ENCODE results near the gene SNX9.

The SNX9 gene

DNA sequence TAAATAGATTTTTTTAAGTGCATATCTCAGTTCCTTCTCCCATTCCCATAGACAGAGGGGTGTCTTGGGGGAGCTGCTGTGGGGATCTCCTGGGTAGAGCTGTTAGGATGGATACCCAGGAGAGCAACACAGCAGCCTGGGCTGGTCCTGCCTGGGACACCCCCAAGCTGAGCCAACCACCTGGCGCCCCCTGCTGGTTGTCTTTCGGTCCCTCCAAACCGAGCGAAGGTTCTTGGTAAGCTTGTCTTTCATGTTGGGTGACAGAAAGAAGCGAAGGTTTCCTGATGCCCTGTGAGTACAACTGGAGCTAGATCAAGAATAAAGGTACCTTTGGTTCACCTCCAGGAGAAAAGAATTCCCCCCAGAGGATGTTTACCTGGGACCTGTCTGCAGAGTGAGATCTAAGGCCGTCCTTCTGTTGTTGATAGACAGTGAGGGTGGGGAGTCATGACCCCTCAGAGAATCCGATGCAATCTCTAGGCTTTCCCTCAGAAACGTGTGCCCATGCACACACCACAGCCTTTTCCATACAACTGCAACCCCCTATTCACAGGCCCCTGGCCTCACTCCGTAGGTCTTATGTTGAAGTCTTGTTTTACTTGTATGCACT lies 50.8 kb downstream of the SNX9 start:
- no peak overlapping the region for H4K5ac ChIP-seq (ENCODE audit: low read length)
- no peaks in the 10 kb centered on the region for H3K27me3 ChIP-seq (ENCODE audit: insufficient read depth, low read length, poor library complexity)
- no peak overlapping the region for H2BK120ac ChIP-seq (ENCODE audit: low read depth, low read length)
- no CpG with 5 or more reads among the region's 9 CpGs for WGBS (ENCODE audit: extremely low coverage, insufficient coverage, low lambda C conversion rate)
- no peak overlapping the region for H2BK5ac ChIP-seq (ENCODE audit: low read length)
- peaks cover 17% of the 10 kb centered on the region for H3K79me1 ChIP-seq (ENCODE audit: low read length)
- no peak overlapping the region for H3K4ac ChIP-seq (ENCODE audit: low read depth, low read length)
- no peak overlapping the region for H2BK15ac ChIP-seq (replicated peaks; ENCODE audit: low read depth)
- H3K9ac ChIP-seq (ENCODE audit: low read length): no peak overlapping the region
- H3K27ac ChIP-seq (ENCODE audit: low read depth, low read length): no peak overlapping the region
- H4K8ac ChIP-seq (ENCODE audit: low read depth, low read length): no peak overlapping the region
- H3K36me3 ChIP-seq (ENCODE audit: control insufficient read depth, insufficient read depth, low read length): peaks cover 11% of the 10 kb centered on the region
- H3K56ac ChIP-seq (ENCODE audit: low read length): no peak overlapping the region
- H3K79me2 ChIP-seq (ENCODE audit: control insufficient read depth, insufficient read depth, low read length): peaks cover 4% of the 10 kb centered on the region
- no peaks in the 10 kb centered on the region for H3K4me1 ChIP-seq (ENCODE audit: control insufficient read depth, low read depth, low read length)
- DNase-seq: peak; percentile 86
- no peak overlapping the region for H3K4me2 ChIP-seq (ENCODE audit: low read length)
- H3K23ac ChIP-seq (ENCODE audit: low read length): no peak overlapping the region
- H3K18ac ChIP-seq (ENCODE audit: low read length): no peak overlapping the region
- no peak overlapping the region for H2AK5ac ChIP-seq (ENCODE audit: low read length)
- H3K4me3 ChIP-seq (ENCODE audit: low read length): no peak overlapping the region

DNA sequence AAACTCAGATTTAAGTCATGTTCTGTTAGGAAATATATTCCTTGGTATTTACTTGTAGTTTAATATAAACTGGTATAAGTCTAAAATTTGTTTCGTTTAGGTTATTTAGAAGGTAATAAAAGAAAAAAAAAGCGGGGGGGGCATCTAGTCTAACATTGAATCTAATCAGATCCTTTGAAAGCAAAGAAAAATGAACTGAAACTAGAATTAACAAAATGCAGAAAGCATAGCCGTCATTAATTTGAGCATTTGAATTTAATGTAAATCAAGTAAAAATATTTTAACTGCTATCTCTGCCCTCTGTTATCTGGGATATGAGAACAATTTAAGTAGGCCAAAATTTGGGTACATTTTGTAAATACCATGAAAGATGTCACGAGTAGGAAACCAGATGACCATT lies 54.1 kb downstream of the SNX9 start:
- Histone ChIP-seq H4K8ac (ENCODE audit: low read depth, low read length) (no peak overlapping the region), H3K4me2 (ENCODE audit: low read length) (no peak overlapping the region), H3K4me3 (ENCODE audit: low read length) (no peak overlapping the region), H3K4ac (ENCODE audit: low read depth, low read length) (no peak overlapping the region), H3K79me1 (ENCODE audit: low read length) (peaks cover 5% of the 10 kb centered on the region), H3K79me2 (ENCODE audit: control insufficient read depth, insufficient read depth, low read length) (no peaks in the 10 kb centered on the region), H3K27me3 (ENCODE audit: insufficient read depth, low read length, poor library complexity) (no peaks in the 10 kb centered on the region), H4K5ac (ENCODE audit: low read length) (no peak overlapping the region), H3K27ac (ENCODE audit: low read depth, low read length) (no peak overlapping the region), H3K56ac (ENCODE audit: low read length) (no peak overlapping the region), H2AK5ac (ENCODE audit: low read length) (no peak overlapping the region), H3K36me3 (ENCODE audit: control insufficient read depth, insufficient read depth, low read length) (peaks cover 5% of the 10 kb centered on the region), H2BK5ac (ENCODE audit: low read length) (no peak overlapping the region), H3K9ac (ENCODE audit: low read length) (no peak overlapping the region), H3K23ac (ENCODE audit: low read length) (no peak overlapping the region), H2BK120ac (ENCODE audit: low read depth, low read length) (no peak overlapping the region), H3K18ac (ENCODE audit: low read length) (no peak overlapping the region), H2BK15ac (replicated peaks; ENCODE audit: low read depth) (no peak overlapping the region), H3K4me1 (ENCODE audit: control insufficient read depth, low read depth, low read length) (no peaks in the 10 kb centered on the region)
- no peak for DNase-seq
- 100% methylated on average over 2 of the region's 4 CpGs for WGBS (ENCODE audit: extremely low coverage, insufficient coverage, low lambda C conversion rate)

DNA sequence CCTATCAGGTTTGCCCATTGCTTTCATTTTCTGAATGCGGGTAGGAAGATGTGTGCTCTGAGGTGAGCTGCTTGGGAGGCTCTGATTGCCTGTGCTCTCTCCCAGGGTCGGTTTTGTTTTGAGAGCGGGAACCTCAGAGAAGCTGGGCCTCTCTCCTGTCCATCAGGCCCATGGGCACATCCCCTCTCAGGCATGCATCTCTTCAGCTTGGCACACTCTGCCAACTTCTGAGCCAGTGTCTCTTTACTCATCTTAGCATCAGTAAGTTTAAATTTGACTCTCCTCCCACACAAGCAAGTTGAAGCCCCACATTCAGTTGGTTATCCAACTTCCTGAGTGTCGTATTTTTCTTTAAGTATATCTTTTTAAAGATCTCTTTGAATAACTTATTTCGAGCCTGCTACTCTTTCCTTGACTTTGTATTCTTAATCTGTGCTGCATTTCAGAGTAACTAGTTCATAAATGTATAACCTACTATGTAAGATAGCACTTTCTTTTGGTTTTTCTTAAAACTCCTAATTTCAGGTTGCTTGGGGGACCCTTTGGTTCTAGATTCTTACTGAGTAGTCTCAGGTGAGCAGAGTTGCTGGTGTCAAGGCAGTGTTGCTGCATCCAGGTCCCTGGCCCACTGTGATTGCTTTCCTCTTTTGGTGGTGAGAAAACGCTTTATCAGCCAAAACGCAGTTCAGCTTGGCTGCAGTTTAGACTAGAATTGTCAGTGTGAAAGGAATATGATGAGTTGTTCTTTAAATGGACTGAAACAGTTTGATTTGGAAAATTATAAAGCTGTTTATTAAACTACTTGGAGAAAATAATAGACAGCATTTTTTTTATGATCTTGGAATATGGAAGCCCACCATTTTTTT lies 54.8 kb downstream of the SNX9 start:
- Histone ChIP-seq H2BK5ac (ENCODE audit: low read length) (no peak overlapping the region), H3K4me1 (ENCODE audit: control insufficient read depth, low read depth, low read length) (no peaks in the 10 kb centered on the region), H2AK5ac (ENCODE audit: low read length) (no peak overlapping the region), H3K9ac (ENCODE audit: low read length) (no peak overlapping the region), H3K36me3 (ENCODE audit: control insufficient read depth, insufficient read depth, low read length) (peaks cover 5% of the 10 kb centered on the region), H3K27me3 (ENCODE audit: insufficient read depth, low read length, poor library complexity) (no peaks in the 10 kb centered on the region), H2BK15ac (replicated peaks; ENCODE audit: low read depth) (no peak overlapping the region), H3K4ac (ENCODE audit: low read depth, low read length) (no peak overlapping the region), H4K5ac (ENCODE audit: low read length) (no peak overlapping the region), H4K8ac (ENCODE audit: low read depth, low read length) (no peak overlapping the region), H3K79me1 (ENCODE audit: low read length) (peaks cover 5% of the 10 kb centered on the region), H2BK120ac (ENCODE audit: low read depth, low read length) (no peak overlapping the region), H3K4me2 (ENCODE audit: low read length) (no peak overlapping the region), H3K4me3 (ENCODE audit: low read length) (no peak overlapping the region), H3K79me2 (ENCODE audit: control insufficient read depth, insufficient read depth, low read length) (no peaks in the 10 kb centered on the region), H3K27ac (ENCODE audit: low read depth, low read length) (no peak overlapping the region), H3K23ac (ENCODE audit: low read length) (no peak overlapping the region), H3K18ac (ENCODE audit: low read length) (no peak overlapping the region), H3K56ac (ENCODE audit: low read length) (no peak overlapping the region)
- DNase-seq: no peak
- WGBS (ENCODE audit: extremely low coverage, insufficient coverage, low lambda C conversion rate): no CpG with 5 or more reads among the region's 7 CpGs

DNA sequence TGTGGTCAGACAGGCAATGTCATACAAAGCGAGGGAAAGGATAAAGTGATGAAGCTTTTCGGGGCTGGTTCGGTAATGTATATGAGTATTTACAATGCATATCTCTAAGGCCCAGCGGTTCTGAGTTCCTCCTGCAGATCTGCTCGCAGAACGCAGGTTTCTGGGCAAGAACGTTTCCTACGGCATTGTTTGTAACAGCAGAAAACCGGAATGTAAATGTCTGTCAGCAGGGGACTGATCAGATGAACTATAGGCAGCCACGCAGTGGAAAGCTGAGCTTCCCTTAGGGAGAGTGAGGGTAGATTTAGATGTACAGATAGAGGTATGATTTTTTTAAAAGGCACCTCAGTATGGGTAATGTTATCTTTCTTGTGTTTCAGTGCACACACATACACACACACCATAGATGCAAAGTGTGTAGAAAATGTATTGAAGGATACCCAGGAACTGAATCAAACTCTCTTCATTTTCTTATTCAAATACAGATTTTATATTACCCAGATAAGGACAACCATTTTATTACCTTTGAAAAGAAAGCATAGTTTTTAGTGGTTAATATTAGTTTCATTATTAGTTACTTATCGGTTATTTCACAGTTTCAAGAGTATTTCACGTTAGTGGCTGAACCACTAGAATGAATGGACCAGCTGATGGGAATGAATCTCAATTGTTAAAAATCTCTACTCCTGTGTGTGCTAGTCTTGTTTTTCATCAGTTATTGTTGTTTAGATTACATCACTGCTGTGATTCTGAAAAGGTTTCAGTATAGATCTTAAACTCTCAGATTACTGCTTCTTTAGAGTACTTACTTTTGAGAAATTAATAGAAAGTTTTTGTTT lies 56.2 kb downstream of the SNX9 start:
- Histone ChIP-seq H3K36me3 (ENCODE audit: control insufficient read depth, insufficient read depth, low read length) (peaks cover 5% of the 10 kb centered on the region), H3K27ac (ENCODE audit: low read depth, low read length) (no peak overlapping the region), H2BK5ac (ENCODE audit: low read length) (no peak overlapping the region), H2BK15ac (replicated peaks; ENCODE audit: low read depth) (no peak overlapping the region), H3K23ac (ENCODE audit: low read length) (no peak overlapping the region), H3K4me1 (ENCODE audit: control insufficient read depth, low read depth, low read length) (no peaks in the 10 kb centered on the region), H3K27me3 (ENCODE audit: insufficient read depth, low read length, poor library complexity) (no peaks in the 10 kb centered on the region), H2AK5ac (ENCODE audit: low read length) (no peak overlapping the region), H3K79me2 (ENCODE audit: control insufficient read depth, insufficient read depth, low read length) (no peaks in the 10 kb centered on the region), H2BK120ac (ENCODE audit: low read depth, low read length) (no peak overlapping the region), H3K79me1 (ENCODE audit: low read length) (peaks cover 5% of the 10 kb centered on the region), H3K18ac (ENCODE audit: low read length) (no peak overlapping the region), H4K5ac (ENCODE audit: low read length) (no peak overlapping the region), H3K4me3 (ENCODE audit: low read length) (no peak overlapping the region), H3K4ac (ENCODE audit: low read depth, low read length) (no peak overlapping the region), H3K4me2 (ENCODE audit: low read length) (no peak overlapping the region), H4K8ac (ENCODE audit: low read depth, low read length) (no peak overlapping the region), H3K56ac (ENCODE audit: low read length) (no peak overlapping the region), H3K9ac (ENCODE audit: low read length) (no peak overlapping the region)
- no CpG with 5 or more reads among the region's 12 CpGs for WGBS (ENCODE audit: extremely low coverage, insufficient coverage, low lambda C conversion rate)
- DNase-seq: peak; percentile 47

DNA sequence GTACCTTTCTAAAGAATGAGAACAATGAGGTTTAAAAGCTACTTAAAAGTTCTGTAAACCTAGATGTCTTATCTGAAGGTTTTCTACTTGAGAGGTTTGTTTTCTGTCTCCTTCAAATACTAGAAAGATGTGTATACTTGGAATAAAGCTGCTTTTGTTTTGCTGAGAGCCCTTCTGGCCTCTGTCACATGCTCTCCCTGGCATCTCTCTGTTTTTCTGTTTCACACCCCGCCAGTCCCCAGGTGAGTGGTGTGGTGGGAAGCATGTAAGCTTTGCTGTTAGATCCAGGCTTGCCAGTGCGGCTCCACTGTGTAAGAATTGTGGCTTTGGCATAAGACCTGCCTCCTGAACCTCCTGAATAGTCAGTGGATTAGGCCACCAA lies 56.8 kb downstream of the SNX9 start:
- H3K36me3 ChIP-seq (ENCODE audit: control insufficient read depth, insufficient read depth, low read length): peaks cover 5% of the 10 kb centered on the region
- no peaks in the 10 kb centered on the region for H3K79me2 ChIP-seq (ENCODE audit: control insufficient read depth, insufficient read depth, low read length)

More for the DNA sequence above, 56.8 kb downstream of the SNX9 start:
- Histone ChIP-seq H3K4ac (ENCODE audit: low read depth, low read length) (no peak overlapping the region), H2AK5ac (ENCODE audit: low read length) (no peak overlapping the region), H3K27me3 (ENCODE audit: insufficient read depth, low read length, poor library complexity) (no peaks in the 10 kb centered on the region), H4K5ac (ENCODE audit: low read length) (no peak overlapping the region), H3K4me1 (ENCODE audit: control insufficient read depth, low read depth, low read length) (no peaks in the 10 kb centered on the region), H2BK15ac (replicated peaks; ENCODE audit: low read depth) (no peak overlapping the region), H3K4me3 (ENCODE audit: low read length) (no peak overlapping the region), H3K79me1 (ENCODE audit: low read length) (peaks cover 7% of the 10 kb centered on the region), H3K27ac (ENCODE audit: low read depth, low read length) (no peak overlapping the region), H3K4me2 (ENCODE audit: low read length) (no peak overlapping the region), H3K9ac (ENCODE audit: low read length) (no peak overlapping the region), H3K23ac (ENCODE audit: low read length) (no peak overlapping the region), H4K8ac (ENCODE audit: low read depth, low read length) (no peak overlapping the region), H3K18ac (ENCODE audit: low read length) (peak overlapping the region; percentile 51), H3K56ac (ENCODE audit: low read length) (no peak overlapping the region), H2BK5ac (ENCODE audit: low read length) (no peak overlapping the region), H2BK120ac (ENCODE audit: low read depth, low read length) (no peak overlapping the region)
- WGBS (ENCODE audit: extremely low coverage, insufficient coverage, low lambda C conversion rate): no CpG with 5 or more reads among the region's 2 CpGs
- no peak for DNase-seq
